ENCODE results near the gene TMTC2. TPM values are rescaled to one million over a fixed set of nuclear protein-coding genes. Genes with fewer than 3 reads are reported as not detected.

TMTC2 gene
- total and polyA plus RNA-seq, 12 donors = 1.6 to 4.4 (median 2.7) TPM

DNA sequence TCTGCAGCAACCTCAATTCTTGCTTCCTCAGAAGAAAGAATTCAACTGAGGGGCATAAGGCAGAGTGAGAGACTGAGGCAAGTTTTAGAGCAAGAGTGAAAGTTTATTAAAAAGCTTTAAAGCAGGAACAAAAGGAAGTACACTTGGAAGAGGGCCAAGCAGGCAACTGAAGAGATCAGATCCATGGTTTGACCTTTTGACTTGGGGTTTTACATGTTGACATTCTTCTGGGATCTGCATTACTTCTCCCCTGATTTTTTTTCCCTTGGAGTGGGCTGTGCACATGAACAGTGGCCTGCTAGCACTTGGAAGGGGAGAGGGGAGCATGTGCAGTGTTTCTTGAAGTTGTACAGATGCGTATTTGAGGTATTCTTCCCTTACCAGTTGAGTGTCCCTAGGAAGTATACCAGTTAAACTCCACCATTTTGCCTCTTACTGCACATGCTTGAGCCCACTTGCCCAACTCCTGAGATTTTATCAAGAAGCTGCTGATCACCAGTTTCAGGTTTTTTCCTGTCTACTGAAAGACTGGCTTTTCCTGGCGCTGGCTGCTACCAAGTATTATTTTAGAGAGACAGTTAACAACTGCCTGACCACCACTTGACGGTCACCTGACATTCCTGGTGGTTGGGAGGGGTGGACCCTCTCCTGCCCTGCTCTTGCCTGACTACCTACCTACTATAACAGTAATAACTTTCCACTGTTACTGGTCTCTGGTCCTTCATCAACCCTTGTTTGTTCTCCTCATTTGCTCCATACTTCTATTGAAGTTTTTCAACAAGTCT, 26.0 kb upstream of the TMTC2 start:
- intact Hi-C loops (cut with DNase I) = no loop called here
- Histone ChIP-seq H3K27ac (no peak overlapping the region), H3K36me3 (replicated peaks in 1 of 2) (no peaks in the 10 kb centered on the region), H3K4me1 (replicated peaks in 1 of 2) (no peaks in the 10 kb centered on the region), H3K4me3 (no peak overlapping the region), H3K9me3 (replicated peaks in 1 of 3) (no peaks in the 10 kb centered on the region), H3K27me3 (no peaks in the 10 kb centered on the region)
- DNase-seq = no peak
- TF ChIP-seq POLR2A (IDR thresholded peaks at IDR 0.05) = no peak
- TF ChIP-seq, protein P1, sequence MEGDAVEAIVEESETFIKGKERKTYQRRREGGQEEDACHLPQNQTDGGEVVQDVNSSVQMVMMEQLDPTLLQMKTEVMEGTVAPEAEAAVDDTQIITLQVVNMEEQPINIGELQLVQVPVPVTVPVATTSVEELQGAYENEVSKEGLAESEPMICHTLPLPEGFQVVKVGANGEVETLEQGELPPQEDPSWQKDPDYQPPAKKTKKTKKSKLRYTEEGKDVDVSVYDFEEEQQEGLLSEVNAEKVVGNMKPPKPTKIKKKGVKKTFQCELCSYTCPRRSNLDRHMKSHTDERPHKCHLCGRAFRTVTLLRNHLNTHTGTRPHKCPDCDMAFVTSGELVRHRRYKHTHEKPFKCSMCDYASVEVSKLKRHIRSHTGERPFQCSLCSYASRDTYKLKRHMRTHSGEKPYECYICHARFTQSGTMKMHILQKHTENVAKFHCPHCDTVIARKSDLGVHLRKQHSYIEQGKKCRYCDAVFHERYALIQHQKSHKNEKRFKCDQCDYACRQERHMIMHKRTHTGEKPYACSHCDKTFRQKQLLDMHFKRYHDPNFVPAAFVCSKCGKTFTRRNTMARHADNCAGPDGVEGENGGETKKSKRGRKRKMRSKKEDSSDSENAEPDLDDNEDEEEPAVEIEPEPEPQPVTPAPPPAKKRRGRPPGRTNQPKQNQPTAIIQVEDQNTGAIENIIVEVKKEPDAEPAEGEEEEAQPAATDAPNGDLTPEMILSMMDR (IDR thresholded peaks at IDR 0.05) = no peak
- WGBS, 4 donors = 87 to 94% (median 89%) methylated on average over 3 of the region's 3 CpGs

DNA sequence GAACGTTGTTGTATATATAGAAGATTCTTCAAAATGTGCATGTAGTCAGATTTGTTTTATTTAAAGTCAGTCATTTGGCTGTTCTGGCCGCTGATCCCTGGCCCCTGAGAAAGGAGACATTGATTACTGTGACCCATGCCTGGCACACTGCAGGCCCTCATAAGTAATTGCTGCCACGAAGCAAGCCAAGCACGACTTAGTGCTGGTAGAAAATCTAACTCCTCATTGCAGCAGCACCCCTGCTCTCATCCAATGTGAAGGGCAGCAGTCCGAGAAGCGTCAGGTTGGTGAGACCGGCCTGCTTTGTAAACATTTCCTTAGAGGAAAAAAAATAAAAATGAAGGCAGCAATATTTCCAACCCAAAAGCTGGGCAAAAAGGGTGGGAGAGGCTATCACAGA, 22.8 kb upstream of the TMTC2 start:
- H3K4me1 ChIP-seq (replicated peaks in 1 of 2) = no peaks in the 10 kb centered on the region
- intact Hi-C loops (cut with DNase I) = no loop called here
- WGBS, 4 donors = 32 to 44% (median 33%) methylated on average over 7 of the region's 7 CpGs
- no peaks in the 10 kb centered on the region for H3K27me3 ChIP-seq
- no peaks in the 10 kb centered on the region for H3K36me3 ChIP-seq (replicated peaks in 1 of 2)
- no peak overlapping the region for H3K27ac ChIP-seq
- TF ChIP-seq POLR2A (IDR thresholded peaks at IDR 0.05) = no peak
- TF ChIP-seq, protein P1 (IDR thresholded peaks at IDR 0.05) = no peak
- DNase-seq = no peak
- H3K9me3 ChIP-seq (replicated peaks in 1 of 3) = no peaks in the 10 kb centered on the region
- no peak overlapping the region for H3K4me3 ChIP-seq

DNA sequence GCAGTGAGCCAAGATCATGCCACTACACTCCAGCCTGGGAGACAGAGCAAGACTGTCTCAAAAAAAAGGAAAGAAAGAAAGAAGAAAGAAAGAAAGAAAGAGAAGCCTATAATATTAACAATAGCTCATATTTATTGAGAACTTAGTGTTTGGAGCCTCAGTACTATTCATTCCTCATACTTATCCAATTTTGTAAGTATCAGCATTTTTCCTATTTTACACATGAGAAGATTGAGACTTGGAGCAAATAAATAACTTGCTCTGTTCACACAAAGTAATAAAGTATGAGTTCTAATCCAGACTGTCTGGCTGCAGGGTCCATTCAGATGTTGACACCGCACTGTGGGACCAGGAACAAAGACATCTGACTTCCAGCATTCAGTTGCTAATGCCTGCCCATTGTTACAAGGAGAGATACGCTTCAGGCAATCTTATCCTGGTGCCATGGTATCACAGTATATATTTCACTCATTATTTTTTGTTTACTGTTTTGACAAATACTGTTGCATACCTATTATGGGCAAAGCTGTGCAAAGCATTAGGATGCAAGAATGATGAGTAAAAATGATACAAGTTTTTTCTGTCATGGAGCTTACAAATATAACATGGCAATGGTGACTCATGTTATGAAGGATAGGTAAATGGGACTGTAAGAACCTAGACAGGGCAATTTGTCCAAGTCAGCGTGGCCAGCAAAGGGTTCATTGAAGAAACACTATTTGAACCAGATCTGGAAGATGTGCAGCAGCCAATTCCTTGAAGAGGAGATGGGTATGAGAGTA, 21.4 kb upstream of the TMTC2 start:
- intact Hi-C loops (cut with DNase I) = no loop called here
- no peak for DNase-seq

DNA sequence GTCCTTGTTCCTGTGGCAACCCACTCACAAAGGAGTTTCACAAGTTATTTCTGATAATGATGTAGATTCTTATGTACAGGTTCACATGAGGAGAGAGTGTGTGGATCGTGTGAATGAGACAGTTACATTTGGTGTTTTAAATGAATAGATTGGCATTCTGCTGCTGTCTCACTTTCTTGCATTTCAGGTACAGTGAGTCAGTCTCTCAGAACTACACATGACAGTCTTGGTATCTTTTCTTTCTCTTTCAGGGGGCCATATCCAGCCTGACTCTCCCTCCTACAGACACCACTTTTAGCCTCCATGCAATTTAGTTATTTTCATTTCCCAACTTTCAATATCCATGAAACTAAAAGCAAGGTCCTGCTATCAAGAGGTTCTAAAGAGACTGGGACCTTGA, 19.9 kb upstream of the TMTC2 start:
- TF ChIP-seq POLR2A (IDR thresholded peaks at IDR 0.05) = no peak
- TF ChIP-seq, protein P1 (IDR thresholded peaks at IDR 0.05) = no peak
- no peak overlapping the region for H3K4me3 ChIP-seq
- H3K9me3 ChIP-seq (replicated peaks in 1 of 3) = no peaks in the 10 kb centered on the region
- 48 to 67% (median 57%) methylated on average over 1 of the region's 1 CpG for WGBS, 4 donors
- intact Hi-C loops (cut with DNase I) = no loop called here
- no peaks in the 10 kb centered on the region for H3K36me3 ChIP-seq (replicated peaks in 1 of 2)
- no peak overlapping the region for H3K27ac ChIP-seq
- DNase-seq = no peak
- H3K27me3 ChIP-seq = no peaks in the 10 kb centered on the region
- no peaks in the 10 kb centered on the region for H3K4me1 ChIP-seq (replicated peaks in 1 of 2)

More for the DNA sequence above, 21.4 kb upstream of the TMTC2 start:
- Histone ChIP-seq H3K4me3 (no peak overlapping the region), H3K4me1 (replicated peaks in 1 of 2) (no peaks in the 10 kb centered on the region), H3K9me3 (replicated peaks in 1 of 3) (no peaks in the 10 kb centered on the region), H3K27ac (no peak overlapping the region), H3K36me3 (replicated peaks in 1 of 2) (no peaks in the 10 kb centered on the region), H3K27me3 (no peaks in the 10 kb centered on the region)
- WGBS, 4 donors = 81 to 84% (median 83%) methylated on average over 3 of the region's 3 CpGs
- TF ChIP-seq, protein P1 (IDR thresholded peaks at IDR 0.05) = no peak
- no peak for TF ChIP-seq POLR2A (IDR thresholded peaks at IDR 0.05)

Data from adrenal gland (tissue), 12 donors.